Astrocyte (in vitro differentiated cells and primary cell): ENCODE measurements around the gene TGDS. TPM values are rescaled to one million over a fixed set of nuclear protein-coding genes. Genes with fewer than 3 reads are reported as not detected.

Experiments
- DNase-seq: peaks from one replicate; pipeline ENCODE4 v3.0.0-alpha.2; 2010; ENCODE audit warnings: low read depth
- FAIRE-seq: peaks from 2 replicates; lab custom pipeline; 2011; peaks lifted over from hg19 to GRCh38; lab: Jason Lieb, UNC
- H2AFZ ChIP-seq: 2 replicates; pipeline ENCODE4 v1.6.0; 2012; ENCODE audit warnings: low read depth, low read length, inconsistent platforms
- H3K27ac ChIP-seq: 2 replicates; pipeline ENCODE4 v1.5.1; 2011; ENCODE audit warnings: low read depth, low read length, inconsistent platforms
- H3K27me3 ChIP-seq: 2 replicates; pipeline ENCODE4 v1.6.0; 2011; ENCODE audit warnings: low read length, inconsistent platforms; ENCODE audit not compliant: insufficient read depth
- H3K36me3 ChIP-seq: 2 replicates; pipeline ENCODE4 v1.5.1; 2011; ENCODE audit warnings: low read length, inconsistent platforms; ENCODE audit not compliant: insufficient read depth
- H3K4me1 ChIP-seq: 2 replicates; pipeline ENCODE4 v1.5.1; 2011; ENCODE audit warnings: low read length, inconsistent platforms; ENCODE audit not compliant: insufficient read depth
- H3K4me2 ChIP-seq: 2 replicates; pipeline ENCODE4 v1.6.0; 2012; ENCODE audit warnings: low read length, inconsistent platforms
- H3K4me3 ChIP-seq: 2 replicates; pipeline ENCODE4 v1.5.1; 2011; ENCODE audit warnings: low read depth, mild to moderate bottlenecking, low read length, inconsistent platforms; ENCODE audit not compliant: insufficient read depth
- H3K79me2 ChIP-seq: 2 replicates; pipeline ENCODE4 v1.6.0; 2012; ENCODE audit warnings: mild to moderate bottlenecking, low read length, inconsistent platforms; ENCODE audit not compliant: insufficient read depth
- H3K9ac ChIP-seq: 2 replicates; pipeline ENCODE4 v1.6.0; 2012; ENCODE audit warnings: mild to moderate bottlenecking, low read length, inconsistent platforms
- H3K9me3 ChIP-seq: 2 replicates; pipeline ENCODE4 v1.5.1; 2012; ENCODE audit warnings: low read depth, mild to moderate bottlenecking, low read length, inconsistent platforms; ENCODE audit not compliant: insufficient read depth
- H4K20me1 ChIP-seq: 2 replicates; pipeline ENCODE4 v1.6.0; 2012; ENCODE audit warnings: low read length, inconsistent platforms; ENCODE audit not compliant: insufficient read depth
- H3K27ac Mint-ChIP-seq: one replicate; pipeline ENCODE4 v1.8.0; 2021; ENCODE audit warnings: mild to moderate bottlenecking, mixed read lengths; ENCODE audit not compliant: unreplicated experiment
- H3K27me3 Mint-ChIP-seq: one replicate; pipeline ENCODE4 v1.8.0; 2021; ENCODE audit warnings: low read depth, mixed read lengths; ENCODE audit not compliant: unreplicated experiment
- H3K36me3 Mint-ChIP-seq: one replicate; pipeline ENCODE4 v1.8.0; 2021; ENCODE audit warnings: low read depth, mixed read lengths; ENCODE audit not compliant: unreplicated experiment
- H3K4me1 Mint-ChIP-seq: one replicate; pipeline ENCODE4 v1.8.0; 2021; ENCODE audit warnings: low read depth, mixed read lengths; ENCODE audit not compliant: unreplicated experiment
- H3K4me3 Mint-ChIP-seq: one replicate; pipeline ENCODE4 v1.8.0; 2021; ENCODE audit warnings: mild to moderate bottlenecking, moderate library complexity, mixed read lengths; ENCODE audit not compliant: unreplicated experiment
- H3K9me3 Mint-ChIP-seq: one replicate; pipeline ENCODE4 v1.8.0; 2021; ENCODE audit warnings: mild to moderate bottlenecking, mixed read lengths; ENCODE audit not compliant: unreplicated experiment
- EZH2 ChIP-seq: IDR thresholded peaks from 2 replicates; pipeline ENCODE4 v1.6.1; 2012; ENCODE audit warnings: mild to moderate bottlenecking, low read length, inconsistent platforms; ENCODE audit not compliant: insufficient read depth
- total RNA-seq: library from RNA; stranded (reverse); gene quantifications from 2 replicates; pipeline ENCODE4 v1.2.1, GENCODE V29; 2021
- TF ChIP-seq, protein P1 (sequence below): IDR thresholded peaks from 2 replicates; pipeline ENCODE4 v1.5.1; 2011; ENCODE audit warnings: low read depth, mild to moderate bottlenecking, inconsistent platforms, low read length, moderate library complexity; ENCODE audit not compliant: insufficient read depth

The TGDS gene
- total RNA-seq, 1 donor from 2014 or later, result 11.7 TPM

- no peaks in the 10 kb centered on the region for H3K36me3 ChIP-seq
- no peaks in the 10 kb centered on the region for H3K79me2 ChIP-seq
- H3K4me1 ChIP-seq, result peaks cover 5% of the 10 kb centered on the region
- H4K20me1 ChIP-seq, result no peaks in the 10 kb centered on the region
- Mint-ChIP-seq H3K27me3 (no peaks in the 10 kb centered on the region), H3K4me1 (peaks cover 2% of the 10 kb centered on the region), H3K36me3 (no peaks in the 10 kb centered on the region), H3K27ac (no peak overlapping the region), H3K4me3 (no peak overlapping the region), H3K9me3 (no peaks in the 10 kb centered on the region)
- TF ChIP-seq, protein P1, sequence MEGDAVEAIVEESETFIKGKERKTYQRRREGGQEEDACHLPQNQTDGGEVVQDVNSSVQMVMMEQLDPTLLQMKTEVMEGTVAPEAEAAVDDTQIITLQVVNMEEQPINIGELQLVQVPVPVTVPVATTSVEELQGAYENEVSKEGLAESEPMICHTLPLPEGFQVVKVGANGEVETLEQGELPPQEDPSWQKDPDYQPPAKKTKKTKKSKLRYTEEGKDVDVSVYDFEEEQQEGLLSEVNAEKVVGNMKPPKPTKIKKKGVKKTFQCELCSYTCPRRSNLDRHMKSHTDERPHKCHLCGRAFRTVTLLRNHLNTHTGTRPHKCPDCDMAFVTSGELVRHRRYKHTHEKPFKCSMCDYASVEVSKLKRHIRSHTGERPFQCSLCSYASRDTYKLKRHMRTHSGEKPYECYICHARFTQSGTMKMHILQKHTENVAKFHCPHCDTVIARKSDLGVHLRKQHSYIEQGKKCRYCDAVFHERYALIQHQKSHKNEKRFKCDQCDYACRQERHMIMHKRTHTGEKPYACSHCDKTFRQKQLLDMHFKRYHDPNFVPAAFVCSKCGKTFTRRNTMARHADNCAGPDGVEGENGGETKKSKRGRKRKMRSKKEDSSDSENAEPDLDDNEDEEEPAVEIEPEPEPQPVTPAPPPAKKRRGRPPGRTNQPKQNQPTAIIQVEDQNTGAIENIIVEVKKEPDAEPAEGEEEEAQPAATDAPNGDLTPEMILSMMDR, result no peak
- no peak for TF ChIP-seq EZH2
- no peak overlapping the region for H3K4me3 ChIP-seq
- no peak overlapping the region for H2AFZ ChIP-seq
- H3K9ac ChIP-seq, result no peak overlapping the region
- H3K9me3 ChIP-seq, result no peaks in the 10 kb centered on the region
- no peak for DNase-seq
- H3K4me2 ChIP-seq, result no peak overlapping the region
- H3K27ac ChIP-seq, result no peak overlapping the region
- no peaks in the 10 kb centered on the region for H3K27me3 ChIP-seq
- peak; percentile 26 for FAIRE-seq
Measured at GRCh38 chr13:94553766-94554165, 42.2 kb downstream of the TGDS start.

- no peak overlapping the region for H3K9ac ChIP-seq
- H3K27me3 ChIP-seq, result no peaks in the 10 kb centered on the region
- no peaks in the 10 kb centered on the region for H3K36me3 Mint-ChIP-seq
- no peak overlapping the region for H3K27ac Mint-ChIP-seq
- no peak overlapping the region for H3K4me2 ChIP-seq
- no peak overlapping the region for H3K4me3 ChIP-seq
- no peak overlapping the region for H2AFZ ChIP-seq
- DNase-seq, result no peak
- H4K20me1 ChIP-seq, result no peaks in the 10 kb centered on the region
- H3K79me2 ChIP-seq, result no peaks in the 10 kb centered on the region
- peaks cover 8% of the 10 kb centered on the region for H3K4me1 Mint-ChIP-seq
- H3K27ac ChIP-seq, result no peak overlapping the region
- no peaks in the 10 kb centered on the region for H3K9me3 ChIP-seq
- peaks cover 10% of the 10 kb centered on the region for H3K4me1 ChIP-seq
- FAIRE-seq, result no peak
- no peaks in the 10 kb centered on the region for H3K9me3 Mint-ChIP-seq
- H3K36me3 ChIP-seq, result no peaks in the 10 kb centered on the region
- TF ChIP-seq, protein P1, result no peak
- no peak for TF ChIP-seq EZH2
- H3K27me3 Mint-ChIP-seq, result no peaks in the 10 kb centered on the region
- H3K4me3 Mint-ChIP-seq, result no peak overlapping the region
Measured at GRCh38 chr13:94552095-94552494, 43.9 kb downstream of the TGDS start.

DNA sequence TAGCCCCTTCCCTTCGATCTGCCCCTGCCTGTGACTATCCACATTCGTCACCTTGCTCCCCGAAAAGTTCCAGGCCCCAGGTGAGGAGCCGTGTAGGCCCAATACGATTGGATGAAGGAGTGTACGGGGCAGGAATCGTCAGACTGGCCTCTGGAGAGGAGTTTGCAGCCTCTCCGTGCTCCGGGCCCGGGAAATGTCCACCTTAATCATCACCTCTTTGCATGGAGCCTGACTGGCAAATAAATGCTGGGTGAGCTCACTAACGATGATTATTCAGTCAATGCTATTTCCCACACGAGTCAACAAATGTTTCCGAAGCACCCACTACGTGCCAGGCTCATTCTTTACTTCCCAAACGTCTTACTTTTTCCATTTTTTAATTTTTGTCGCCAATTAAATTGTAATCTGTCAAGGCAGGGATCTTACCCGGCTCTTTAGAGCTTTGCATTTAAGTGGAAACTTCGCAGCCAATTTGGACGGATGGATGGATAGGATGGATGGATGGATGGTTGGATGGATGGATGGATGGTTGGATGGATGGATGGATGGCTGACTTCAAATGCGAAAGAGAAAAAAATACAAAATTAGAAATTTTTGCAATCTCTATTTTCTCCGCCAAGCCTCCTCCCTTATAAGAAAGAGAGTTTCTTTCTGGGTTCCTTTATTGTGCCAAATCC, 45.8 kb downstream of the TGDS start:
- Mint-ChIP-seq H3K27ac (peak overlapping the region; percentile 97), H3K36me3 (no peaks in the 10 kb centered on the region), H3K4me1 (peaks cover 8% of the 10 kb centered on the region), H3K9me3 (peaks cover 4% of the 10 kb centered on the region), H3K4me3 (peak overlapping the region; percentile 97), H3K27me3 (no peaks in the 10 kb centered on the region)
- Histone ChIP-seq H3K36me3 (no peaks in the 10 kb centered on the region), H4K20me1 (no peaks in the 10 kb centered on the region), H3K79me2 (no peaks in the 10 kb centered on the region), H2AFZ (peak overlapping the region; percentile 99), H3K4me1 (peaks cover 10% of the 10 kb centered on the region), H3K27me3 (no peaks in the 10 kb centered on the region), H3K9ac (peak overlapping the region; percentile 88), H3K4me2 (peak overlapping the region; percentile 91), H3K9me3 (no peaks in the 10 kb centered on the region), H3K27ac (peak overlapping the region; percentile 76), H3K4me3 (peak overlapping the region; percentile 84)
- no peak for FAIRE-seq
- DNase-seq, result peak; percentile 49
- TF ChIP-seq EZH2, result no peak
- TF ChIP-seq, protein P1, result no peak
